Astrocyte (in vitro differentiated cells and primary cell): Measurements from ENCODE around the gene DUS2.

ENCODE experiments used
- EZH2 ChIP-seq: IDR thresholded peaks from 2 replicates; pipeline ENCODE4 v1.6.1; 2012; ENCODE audit warnings: mild to moderate bottlenecking, low read length, inconsistent platforms; ENCODE audit not compliant: insufficient read depth
- TF ChIP-seq, protein P1 (sequence below): IDR thresholded peaks from 2 replicates; pipeline ENCODE4 v1.5.1; 2011; ENCODE audit warnings: low read depth, mild to moderate bottlenecking, inconsistent platforms, low read length, moderate library complexity; ENCODE audit not compliant: insufficient read depth

DNA sequence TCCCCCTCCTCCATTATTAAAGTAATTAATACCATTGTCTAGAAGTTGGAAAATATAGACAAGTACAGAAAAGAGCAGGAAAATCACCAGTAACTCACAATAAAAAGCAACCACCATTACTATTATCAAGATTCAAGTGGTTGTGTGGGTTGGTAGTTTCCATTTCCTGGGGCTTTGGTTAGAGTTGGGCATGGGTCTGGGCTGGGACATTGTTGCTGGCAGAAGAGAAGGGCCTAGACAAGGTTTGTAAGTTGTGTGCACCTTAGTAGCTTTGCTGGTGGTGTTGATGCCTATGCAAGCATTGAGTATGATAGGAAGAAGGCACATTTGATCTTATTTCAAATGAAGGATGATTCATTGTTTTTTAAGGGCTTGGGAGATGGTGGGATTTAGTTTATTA, 36.7 kb downstream of the DUS2 start:
- no peak for TF ChIP-seq EZH2
- TF ChIP-seq, protein P1, sequence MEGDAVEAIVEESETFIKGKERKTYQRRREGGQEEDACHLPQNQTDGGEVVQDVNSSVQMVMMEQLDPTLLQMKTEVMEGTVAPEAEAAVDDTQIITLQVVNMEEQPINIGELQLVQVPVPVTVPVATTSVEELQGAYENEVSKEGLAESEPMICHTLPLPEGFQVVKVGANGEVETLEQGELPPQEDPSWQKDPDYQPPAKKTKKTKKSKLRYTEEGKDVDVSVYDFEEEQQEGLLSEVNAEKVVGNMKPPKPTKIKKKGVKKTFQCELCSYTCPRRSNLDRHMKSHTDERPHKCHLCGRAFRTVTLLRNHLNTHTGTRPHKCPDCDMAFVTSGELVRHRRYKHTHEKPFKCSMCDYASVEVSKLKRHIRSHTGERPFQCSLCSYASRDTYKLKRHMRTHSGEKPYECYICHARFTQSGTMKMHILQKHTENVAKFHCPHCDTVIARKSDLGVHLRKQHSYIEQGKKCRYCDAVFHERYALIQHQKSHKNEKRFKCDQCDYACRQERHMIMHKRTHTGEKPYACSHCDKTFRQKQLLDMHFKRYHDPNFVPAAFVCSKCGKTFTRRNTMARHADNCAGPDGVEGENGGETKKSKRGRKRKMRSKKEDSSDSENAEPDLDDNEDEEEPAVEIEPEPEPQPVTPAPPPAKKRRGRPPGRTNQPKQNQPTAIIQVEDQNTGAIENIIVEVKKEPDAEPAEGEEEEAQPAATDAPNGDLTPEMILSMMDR, result no peak
